Astrocyte (in vitro differentiated cells and primary cell): ENCODE results near the gene AQP12A.

Source experiments
- EZH2 ChIP-seq: IDR thresholded peaks from 2 replicates; pipeline ENCODE4 v1.6.1; 2012; ENCODE audit warnings: mild to moderate bottlenecking, low read length, inconsistent platforms; ENCODE audit not compliant: insufficient read depth
- TF ChIP-seq, protein P1 (sequence below): IDR thresholded peaks from 2 replicates; pipeline ENCODE4 v1.5.1; 2011; ENCODE audit warnings: low read depth, mild to moderate bottlenecking, inconsistent platforms, low read length, moderate library complexity; ENCODE audit not compliant: insufficient read depth

DNA sequence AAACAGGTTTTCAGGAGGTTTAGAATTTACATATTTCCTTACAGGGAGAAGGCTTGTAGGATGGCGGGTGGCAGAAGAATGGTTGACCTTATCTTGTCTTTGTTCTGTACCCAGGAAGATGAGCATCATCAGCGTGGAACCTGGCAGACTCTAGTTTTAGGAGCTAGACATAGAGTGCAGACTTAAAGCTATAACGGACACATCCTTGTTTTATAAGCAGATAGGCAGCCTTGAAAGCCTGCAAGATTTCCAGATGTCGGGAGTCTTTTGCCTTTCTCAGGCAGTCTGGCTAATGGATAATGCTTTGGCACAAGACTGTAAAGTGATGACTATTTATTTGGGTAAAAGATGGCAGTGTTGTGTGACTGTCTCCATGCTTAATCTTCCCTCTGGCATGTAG lies 20.7 kb upstream of the AQP12A start:
- TF ChIP-seq, protein P1, sequence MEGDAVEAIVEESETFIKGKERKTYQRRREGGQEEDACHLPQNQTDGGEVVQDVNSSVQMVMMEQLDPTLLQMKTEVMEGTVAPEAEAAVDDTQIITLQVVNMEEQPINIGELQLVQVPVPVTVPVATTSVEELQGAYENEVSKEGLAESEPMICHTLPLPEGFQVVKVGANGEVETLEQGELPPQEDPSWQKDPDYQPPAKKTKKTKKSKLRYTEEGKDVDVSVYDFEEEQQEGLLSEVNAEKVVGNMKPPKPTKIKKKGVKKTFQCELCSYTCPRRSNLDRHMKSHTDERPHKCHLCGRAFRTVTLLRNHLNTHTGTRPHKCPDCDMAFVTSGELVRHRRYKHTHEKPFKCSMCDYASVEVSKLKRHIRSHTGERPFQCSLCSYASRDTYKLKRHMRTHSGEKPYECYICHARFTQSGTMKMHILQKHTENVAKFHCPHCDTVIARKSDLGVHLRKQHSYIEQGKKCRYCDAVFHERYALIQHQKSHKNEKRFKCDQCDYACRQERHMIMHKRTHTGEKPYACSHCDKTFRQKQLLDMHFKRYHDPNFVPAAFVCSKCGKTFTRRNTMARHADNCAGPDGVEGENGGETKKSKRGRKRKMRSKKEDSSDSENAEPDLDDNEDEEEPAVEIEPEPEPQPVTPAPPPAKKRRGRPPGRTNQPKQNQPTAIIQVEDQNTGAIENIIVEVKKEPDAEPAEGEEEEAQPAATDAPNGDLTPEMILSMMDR, result no peak
- TF ChIP-seq EZH2, result no peak
